K562 (cell line): ENCODE measurements around the gene SBF1. TPM values are rescaled to one million over a fixed set of nuclear protein-coding genes. Genes with fewer than 3 reads are reported as not detected.

ENCODE experiments used
- ATAC-seq: fragments of 200-7000 bp; cut with Tn5 transposase; 3 replicates; pipeline ENCODE4 v1.9.1; 2020; ENCODE audit warnings: moderate library complexity
- BruUV-seq: library from RNA; stranded (reverse); fragments of 400-500 nt; replicated peaks from 2 replicates; lab custom pipeline; 2021; lab: Mats Ljungman, UMichigan
- CTCF ChIA-PET: fragments of 300-600 bp; formaldehyde crosslinking; extraction: SDS; loops from one replicate; lab custom pipeline; 2021; ENCODE audit warnings: low intra/inter-chr PET ratio; lab: Yijun Ruan, JAX
- POLR2A ChIA-PET: fragments of 300-600, 350-650 bp; sonication (Branson Sonifier 250); formaldehyde crosslinking; extraction: SDS; loops from one replicate; lab custom pipeline; 2021; ENCODE audit warnings: antibody characterized with exemption, inconsistent platforms; lab: Yijun Ruan, JAX
- DNase-seq, 4 experiments: peaks; one replicate each; pipeline versions ENCODE4 v3.0.0 to v3.0.0-alpha.2; 2011 to 2018; ENCODE audit warnings: low spot score in 3 of 4, mixed read lengths in 3 of 4; ENCODE audit errors: extremely low read depth in 1 of 4
- FAIRE-seq: peaks from 2 replicates; lab custom pipeline; 2011; peaks lifted over from hg19 to GRCh38; lab: Jason Lieb, UNC
- H2AFZ ChIP-seq: 2 replicates; pipeline ENCODE4 v1.6.0; 2011; ENCODE audit warnings: low read depth, low read length, control low read depth, inconsistent platforms
- H3K27ac ChIP-seq: fragments of 200-600 bp; 3 replicates; pipeline ENCODE4 v1.8.0; 2011; ENCODE audit warnings: low read depth, mild to moderate bottlenecking, control low read depth, inconsistent platforms, low read length, moderate library complexity, mixed read lengths; ENCODE audit errors: extremely low read depth
- H3K27me3 ChIP-seq, 2 experiments: fragments of 300-600 bp in 1 of 2; 2 replicates in 1 of 2; 3 replicates in 1 of 2; pipeline versions ENCODE4 v1.6.0 to v1.8.0; 2011; ENCODE audit warnings: inconsistent platforms in 2 of 2, low read length in 2 of 2, mild to moderate bottlenecking in 1 of 2, mixed read lengths in 1 of 2, moderate library complexity in 1 of 2; ENCODE audit not compliant: control insufficient read depth in 2 of 2, insufficient read depth in 2 of 2
- H3K36me3 ChIP-seq: fragments of 300-600 bp; 3 replicates; pipeline ENCODE4 v1.8.0; 2011; ENCODE audit warnings: mild to moderate bottlenecking, low read length, inconsistent platforms; ENCODE audit not compliant: control insufficient read depth, insufficient read depth
- H3K4me1 ChIP-seq, 2 experiments: fragments of 200-600 bp in 1 of 2; replicated peaks in 1 of 2; 2 replicates in 1 of 2; 3 replicates in 1 of 2; pipeline versions ENCODE4 v1.5.1 to v1.8.0; 2011; ENCODE audit warnings: inconsistent platforms in 2 of 2, low read length in 2 of 2, mild to moderate bottlenecking in 1 of 2, mixed read lengths in 1 of 2, moderate library complexity in 1 of 2; ENCODE audit not compliant: control insufficient read depth in 2 of 2, insufficient read depth in 2 of 2
- H3K4me2 ChIP-seq: 2 replicates; pipeline ENCODE4 v1.6.1; 2011; ENCODE audit warnings: low read length, control low read depth, inconsistent platforms, mixed read lengths; ENCODE audit not compliant: insufficient read depth
- H3K4me3 ChIP-seq: fragments of 200-600 bp; sonication (generic), shearing (Covaris generic); 2 replicates; pipeline ENCODE4 v1.5.1; 2016; ENCODE audit warnings: control low read depth, inconsistent platforms
- H3K79me2 ChIP-seq: fragments of 200-600 bp; 3 replicates; pipeline ENCODE4 v1.8.0; 2011; ENCODE audit warnings: low read length, inconsistent platforms; ENCODE audit not compliant: control insufficient read depth, insufficient read depth
- H3K9ac ChIP-seq, 2 experiments: 2 replicates each; pipeline versions ENCODE4 v1.6.0 to v1.6.1; 2011; ENCODE audit warnings: low read depth in 2 of 2, low read length in 2 of 2, control low read depth in 1 of 2, inconsistent platforms in 1 of 2, mild to moderate bottlenecking in 1 of 2, mixed read lengths in 1 of 2; ENCODE audit not compliant: insufficient read depth in 1 of 2
- H3K9me1 ChIP-seq: one replicate; pipeline ENCODE4 v1.6.0; 2011; ENCODE audit warnings: inconsistent platforms, mild to moderate bottlenecking, low read length, moderate library complexity; ENCODE audit not compliant: control insufficient read depth, insufficient read depth
- H3K9me3 ChIP-seq: replicated peaks from 2 replicates; pipeline ENCODE4 v1.5.1; 2011; ENCODE audit warnings: low read depth, low read length, inconsistent platforms; ENCODE audit not compliant: control insufficient read depth, insufficient read depth
- H4K20me1 ChIP-seq: replicated peaks from 2 replicates; pipeline ENCODE4 v1.6.1; 2011; ENCODE audit warnings: low read length, inconsistent platforms, mixed read lengths; ENCODE audit not compliant: control insufficient read depth, insufficient read depth
- CXXC5 ChIP-seq: fragments of 250-450 bp; sonication (Bioruptor Pico); IDR thresholded peaks from 2 replicates; pipeline ENCODE4 v1.8.0; 2022; ENCODE audit warnings: inconsistent platforms, mild to moderate bottlenecking, moderate library complexity
- FOXA1 ChIP-seq: fragments of 450-650 bp; IDR thresholded peaks from 2 replicates; pipeline ENCODE4 v1.6.1; 2016; ENCODE audit warnings: mild to moderate bottlenecking, borderline replicate concordance
- HNRNPH1 ChIP-seq: fragments of 200-400 bp; formaldehyde crosslinking; optimal IDR thresholded peaks from 2 replicates; pipeline ENCODE3; 2017; ENCODE audit warnings: low read depth, mild to moderate bottlenecking, low read length, moderate library complexity
- KDM1A ChIP-seq, 2 experiments: fragments of 450-650 bp; IDR thresholded peaks; 2 replicates each; pipeline ENCODE4 v1.6.1; 2016; ENCODE audit warnings: mild to moderate bottlenecking in 2 of 2
- MECOM ChIP-seq: fragments of 250-450 bp; sonication (Bioruptor Pico); IDR thresholded peaks from 2 replicates; pipeline ENCODE4 v1.8.0; 2022; ENCODE audit warnings: inconsistent platforms
- POU5F1 ChIP-seq: fragments of 150-350 bp; IDR thresholded peaks from 2 replicates; pipeline ENCODE4 v1.6.1; 2014; ENCODE audit warnings: borderline replicate concordance, low read length, low read depth, mild to moderate bottlenecking; ENCODE audit not compliant: partially characterized antibody
- WGBS: fragments of 100-300 bp; shearing (Covaris generic); methylation state at CpG from one replicate; pipeline ENCODE4 v1.1.6; 2016; ENCODE audit warnings: low coverage, mixed read lengths; ENCODE audit not compliant: insufficient coverage; ENCODE audit errors: missing lambda C conversion rate; 5-methylcytosine and 5-hydroxymethylcytosine counted together
- in situ Hi-C: fragments of 300-500 bp; cut with MboI; formaldehyde crosslinking; loops from 4 replicates; pipeline ENCODE4 v1.15.0; 2018; ENCODE audit warnings: inconsistent platforms, mixed read lengths
- intact Hi-C: fragments of 100-400 bp; cut with micrococcal nuclease; formaldehyde crosslinking; loops from 2 replicates; pipeline ENCODE4 v1.14.2; 2022
- polyA plus RNA-seq, 8 experiments: library from polyadenylated mRNA; depleted of rRNA in 4 of 8; stranded (reverse) in 5 of 8; unstranded in 3 of 8; fragments of >200 nt; fragmentation: Nextera tagmentation in 2 of 8; fragmentation: Illumina TruSeq in 1 of 8; extraction: Ambion mirVana in 2 of 8; extraction: Trizol in 1 of 8; gene quantifications; 2 replicates each; pipeline versions ENCODE4 v1.2.1 to v1.2.3, GENCODE V29; 2011 to 2014; ENCODE audit warnings: inconsistent platforms in 1 of 8, missing spikeins in 1 of 8
- total RNA-seq, 7 experiments: library from RNA; depleted of rRNA in 6 of 7; stranded (reverse); fragments of >200 nt in 6 of 7; fragmentation: Illumina TruSeq in 2 of 7; extraction: Trizol in 2 of 7; gene quantifications; 2 replicates each; pipeline versions ENCODE4 v1.2.1 to v1.2.3, GENCODE V29; 2011 to 2021; ENCODE audit warnings: low replicate concordance in 1 of 7

The SBF1 gene
- total and polyA plus RNA-seq, 9 of the 15 experiments (the other 6 are each of a cell fraction or from before 2014, with no cell fraction given), result 0.44 to 50.4 (median 11.4) TPM

- intact Hi-C loops, result no loop called here
- no peak for TF ChIP-seq HNRNPH1
- TF ChIP-seq, all 486 proteins: peak for 0
Measured at GRCh38 chr22:50467341-50467740, 7.5 kb downstream of the SBF1 start.

GRCh38 chr22:50465066-50465930 lies 9.5 kb downstream of the SBF1 start:
- Histone ChIP-seq H4K20me1 (peaks cover 7% of the 10 kb centered on the region; the same call in 1 of the 2 replicates), H3K79me2 (peaks cover 18% of the 10 kb centered on the region), H3K36me3 (peaks cover 47% of the 10 kb centered on the region; the same call in 1 of the 3 replicates), H3K4me1 (peaks cover 10 to 12% of the 10 kb centered on the region in 2 experiments), H3K9me1 (peaks cover 2% of the 10 kb centered on the region), H3K4me3 (no peak overlapping the region), H3K9ac (no peak overlapping the region), H3K27ac (no peak overlapping the region), H3K27me3 (no peaks in the 10 kb centered on the region), H2AFZ (no peak overlapping the region), H3K4me2 (no peak overlapping the region), H3K9me3 (no peaks in the 10 kb centered on the region)
- in situ Hi-C loops (no loop called here), intact Hi-C loops (no loop called here)
- ChIA-PET CTCF (no interaction called here), POLR2A (no interaction called here)
- 92% methylated on average over 21 of the region's 30 CpGs for WGBS
- ATAC-seq (no peak), DNase-seq (no peak), FAIRE-seq (no peak)
- no peak for TF ChIP-seq KDM1A (IDR thresholded peaks at IDR 0.05)
- no peak for TF ChIP-seq FOXA1
- TF ChIP-seq CXXC5 (CRISPR knock-in tag), result no peak
- TF ChIP-seq POU5F1, result no peak
- TF ChIP-seq MECOM (CRISPR knock-in tag), result no peak
- BruUV-seq, result no TSS peak

More at GRCh38 chr22:50467341-50467740, 7.5 kb downstream of the SBF1 start:
- Histone ChIP-seq H4K20me1 (peaks cover 20% of the 10 kb centered on the region), H3K9ac (no peak overlapping the region), H3K9me1 (peaks cover 4% of the 10 kb centered on the region), H3K27me3 (no peaks in the 10 kb centered on the region), H3K36me3 (peaks cover 33% of the 10 kb centered on the region; the same call in 1 of the 3 replicates), H3K4me1 (peaks cover 16 to 25% of the 10 kb centered on the region in 2 experiments), H3K27ac (no peak overlapping the region), H2AFZ (no peak overlapping the region), H3K4me3 (no peak overlapping the region), H3K4me2 (no peak overlapping the region), H3K9me3 (no peaks in the 10 kb centered on the region), H3K79me2 (peaks cover 37% of the 10 kb centered on the region)
- ChIA-PET POLR2A (interaction anchor here (0.9 to 1.0 kb wide), 2 partner anchors 16 to 17 kb away, joined by 3 read pairs; no protein-coding TSS in a partner anchor), CTCF (no interaction called here)
- BruUV-seq, result no TSS peak
- WGBS, result 88% methylated on average over 8 of the region's 24 CpGs
- no peak for ATAC-seq
- no peak for DNase-seq
- in situ Hi-C loops, result no loop called here
- no peak for FAIRE-seq
